Endothelial cell of umbilical vein (primary cell): ENCODE data around the gene SSH2. TPM values are rescaled to one million over a fixed set of nuclear protein-coding genes. Genes with fewer than 3 reads are reported as not detected.

ENCODE experiments used
- BruUV-seq: library from RNA; stranded (reverse); fragments of 400-500 nt; replicated peaks from 2 replicates; lab custom pipeline; 2021; lab: Mats Ljungman, UMichigan
- CTCF ChIA-PET: fragments of 300-600, 350-600 bp; sonication (Branson Sonifier 250); formaldehyde crosslinking; loops from one replicate; lab custom pipeline; 2021; ENCODE audit warnings: antibody characterized with exemption, inconsistent platforms; lab: Charles Lee
- POLR2A ChIA-PET: fragments of 300-600, 350-600 bp; sonication (Branson Sonifier 250); formaldehyde crosslinking; loops from one replicate; lab custom pipeline; 2021; ENCODE audit warnings: antibody characterized with exemption, inconsistent platforms; lab: Charles Lee
- DNase-seq: peaks from one replicate; pipeline ENCODE4 v3.0.0-alpha.2; 2011; ENCODE audit warnings: low read depth, low spot score
- FAIRE-seq: peaks from 2 replicates; lab custom pipeline; 2011; peaks lifted over from hg19 to GRCh38; lab: Jason Lieb, UNC
- H2AFZ ChIP-seq: 2 replicates; pipeline ENCODE4 v1.6.0; 2012; ENCODE audit warnings: low read depth, low read length, control low read depth, inconsistent platforms
- H3K27ac ChIP-seq: 2 replicates; pipeline ENCODE4 v1.5.1; 2011; ENCODE audit warnings: low read depth, mild to moderate bottlenecking, control low read depth, low read length, moderate library complexity; ENCODE audit not compliant: insufficient read depth
- H3K27me3 ChIP-seq, 2 experiments: 2 replicates each; pipeline versions ENCODE4 v1.6.0 to v1.6.1; 2011; ENCODE audit warnings: low read length in 2 of 2, mixed read lengths in 1 of 2; ENCODE audit not compliant: control insufficient read depth in 2 of 2, insufficient read depth in 2 of 2
- H3K36me3 ChIP-seq, 2 experiments: 2 replicates in 1 of 2; 3 replicates in 1 of 2; pipeline ENCODE4 v1.5.1; 2011; ENCODE audit warnings: low read length in 2 of 2, mild to moderate bottlenecking in 1 of 2, moderate library complexity in 1 of 2; ENCODE audit not compliant: control insufficient read depth in 2 of 2, insufficient read depth in 2 of 2; ENCODE audit errors: extremely low read depth in 1 of 2
- H3K4me1 ChIP-seq: 3 replicates; pipeline ENCODE4 v1.5.1; 2011; ENCODE audit warnings: mild to moderate bottlenecking, low read length; ENCODE audit not compliant: control insufficient read depth, insufficient read depth; ENCODE audit errors: extremely low read depth
- H3K4me2 ChIP-seq: 2 replicates; pipeline ENCODE4 v1.6.1; 2011; ENCODE audit warnings: low read length, control low read depth, mixed read lengths; ENCODE audit not compliant: insufficient read depth
- H3K4me3 ChIP-seq, 3 experiments: fragments of 200-600 bp in 1 of 3; sonication (generic), shearing (Covaris generic) in 1 of 3; replicated peaks in 1 of 3; 2 replicates each; pipeline ENCODE4 v1.5.1; 2011 to 2016; ENCODE audit warnings: control low read depth in 3 of 3, low read length in 3 of 3, mild to moderate bottlenecking in 2 of 3, inconsistent platforms in 1 of 3, low read depth in 1 of 3, moderate library complexity in 1 of 3; ENCODE audit not compliant: insufficient read depth in 1 of 3
- H3K79me2 ChIP-seq: 2 replicates; pipeline ENCODE4 v1.6.0; 2012; ENCODE audit warnings: low read length, inconsistent platforms; ENCODE audit not compliant: control insufficient read depth, insufficient read depth
- H3K9ac ChIP-seq: replicated peaks from 2 replicates; pipeline ENCODE3; 2011; ENCODE audit warnings: low read length, control low read depth; ENCODE audit not compliant: insufficient read depth; ENCODE audit errors: extremely low read depth
- H3K9me1 ChIP-seq: replicated peaks from 3 replicates; pipeline ENCODE4 v1.6.0; 2011; ENCODE audit warnings: mild to moderate bottlenecking, low read length; ENCODE audit not compliant: control insufficient read depth, insufficient read depth; ENCODE audit errors: extremely low read depth
- H3K9me3 ChIP-seq: replicated peaks from 2 replicates; pipeline ENCODE4 v1.5.1; 2012; ENCODE audit warnings: low read length, inconsistent platforms; ENCODE audit not compliant: control insufficient read depth, insufficient read depth
- H4K20me1 ChIP-seq: replicated peaks from 2 replicates; pipeline ENCODE3; 2011; ENCODE audit warnings: mild to moderate bottlenecking, low read length; ENCODE audit not compliant: control insufficient read depth, insufficient read depth; ENCODE audit errors: extremely low read depth
- CTCF ChIP-seq, 2 donors: IDR thresholded peaks; 1 replicate in 1 of 2; 2 replicates in 1 of 2; pipeline ENCODE4 v1.5.1; 2011; ENCODE audit warnings: low read length in 2 of 2, mild to moderate bottlenecking in 2 of 2, moderate library complexity in 2 of 2, control low read depth in 1 of 2, inconsistent platforms in 1 of 2, low read depth in 1 of 2; ENCODE audit not compliant: insufficient read depth in 1 of 2; ENCODE audit errors: extremely low read depth in 1 of 2
- EZH2 ChIP-seq: IDR thresholded peaks from 2 replicates; pipeline ENCODE4 v1.6.1; 2012; ENCODE audit warnings: borderline replicate concordance, low read depth, mild to moderate bottlenecking, moderate library complexity, low read length, inconsistent platforms; ENCODE audit not compliant: severe bottlenecking
- FOS ChIP-seq: IDR thresholded peaks from 2 replicates; pipeline ENCODE4 v1.6.1; 2011; ENCODE audit warnings: mild to moderate bottlenecking, low read length, moderate library complexity, borderline replicate concordance; ENCODE audit not compliant: insufficient read depth
- GATA2 ChIP-seq: IDR thresholded peaks from 2 replicates; pipeline ENCODE4 v1.7.0; 2011; ENCODE audit warnings: low read depth, mild to moderate bottlenecking, moderate library complexity, mixed read lengths, low read length; ENCODE audit not compliant: insufficient read length, insufficient read depth
- JUN ChIP-seq: IDR thresholded peaks from 2 replicates; pipeline ENCODE4 v1.6.1; 2011; ENCODE audit warnings: borderline replicate concordance, low read depth; ENCODE audit not compliant: insufficient read length, insufficient read depth
- MYC ChIP-seq: IDR thresholded peaks from one replicate; pipeline ENCODE4 v1.6.1; 2011; ENCODE audit warnings: mild to moderate bottlenecking, low read depth, low read length
- POLR2A ChIP-seq: IDR thresholded peaks from 2 replicates; pipeline ENCODE4 v1.6.1; 2012; ENCODE audit warnings: low read depth, mild to moderate bottlenecking, control low read depth, low read length
- POLR2AphosphoS5 ChIP-seq: IDR thresholded peaks from 2 replicates; pipeline ENCODE4 v1.6.1; 2012; ENCODE audit warnings: low read depth, mild to moderate bottlenecking, control low read depth, low read length, moderate library complexity; ENCODE audit not compliant: insufficient read depth
- dilution Hi-C: fragments of 300-500 bp; cut with MboI; formaldehyde crosslinking; loops from one replicate; pipeline ENCODE4 v1.15.0; 2019; ENCODE audit warnings: low sequenced_read_pairs; ENCODE audit not compliant: extremely low pct_ligation_motif_present
- intact Hi-C: fragments of 100-400 bp; cut with micrococcal nuclease; formaldehyde crosslinking; loops from one replicate; pipeline ENCODE4 v1.10.0; 2022
- polyA plus RNA-seq, 4 experiments: library from polyadenylated mRNA; depleted of rRNA in 3 of 4; stranded (reverse) in 3 of 4; unstranded in 1 of 4; fragments of >200 nt; gene quantifications; 2 replicates each; pipeline versions ENCODE4 v1.2.1 to v1.2.3, GENCODE V29; 2011 to 2012; ENCODE audit warnings: missing spikeins in 1 of 4
- total RNA-seq: library from RNA; stranded (reverse); gene quantifications from 2 replicates; pipeline ENCODE4 v1.2.3, GENCODE V29; 2021
- TF ChIP-seq, protein P1 (sequence below): IDR thresholded peaks from 2 replicates; pipeline ENCODE4 v1.6.1; 2011; ENCODE audit not compliant: insufficient read depth, insufficient read length

SSH2 gene
- total and polyA plus RNA-seq, 2 donors (not counting 3 experiments of a cell fraction or from before 2014, with no cell fraction given), result 24.6 to 60.9 TPM

DNA sequence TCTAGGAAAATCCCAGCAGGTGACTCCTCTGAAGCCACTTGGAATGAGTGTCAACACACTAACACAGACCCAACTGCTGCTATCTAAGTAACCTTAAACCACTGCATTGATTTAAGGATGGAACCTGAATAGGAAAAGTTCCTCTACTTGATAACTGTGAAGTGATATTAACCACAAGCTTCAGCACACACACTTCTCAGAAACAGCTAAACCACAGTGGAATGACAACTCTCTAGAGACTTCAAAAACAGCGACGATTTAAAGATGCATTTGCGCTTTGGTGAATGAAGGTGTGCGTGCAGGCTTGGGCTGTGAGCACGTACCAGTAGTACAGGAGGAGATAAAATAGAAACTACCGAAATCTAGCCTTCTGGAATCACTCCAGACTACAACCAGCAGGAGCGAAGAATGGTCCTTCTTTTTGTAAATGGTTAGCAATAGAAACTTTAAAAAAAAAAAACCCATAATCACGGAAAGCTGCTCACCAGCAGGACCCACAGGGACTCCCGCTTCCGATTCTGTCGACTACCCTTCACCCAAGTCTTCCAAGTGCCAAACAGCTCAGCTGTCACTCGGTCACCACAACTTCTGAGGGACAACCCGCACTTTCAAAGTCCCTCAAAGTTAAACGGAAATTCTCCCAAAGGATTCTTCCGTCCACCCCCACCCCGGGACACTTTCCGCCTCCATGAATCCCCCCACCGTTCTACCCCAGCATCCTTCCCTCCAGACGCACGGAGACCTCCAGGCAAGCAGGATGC lies 169.6 kb downstream of the SSH2 start:
- Histone ChIP-seq H3K4me2 (peak overlapping the region; percentile 94), H3K9me1 (no peaks in the 10 kb centered on the region), H3K4me1 (peaks cover 11% of the 10 kb centered on the region), H3K4me3 (peak overlapping the region; percentile 56 to 93 (median 89)), H3K36me3 (no peaks in the 10 kb centered on the region), H3K27ac (peak overlapping the region; percentile 68), H3K27me3 (no peaks in the 10 kb centered on the region), H3K9me3 (no peaks in the 10 kb centered on the region), H3K79me2 (peaks cover 31% of the 10 kb centered on the region), H3K9ac (peak overlapping the region; percentile 76), H2AFZ (peak overlapping the region; percentile 38), H4K20me1 (no peaks in the 10 kb centered on the region)
- BruUV-seq, result TSS peak; percentile 41
- dilution Hi-C loops (no loop called here), intact Hi-C loops (loop anchor here (1.0 to 5.0 kb wide), 4 partner anchors 16 to 143 kb away; no protein-coding TSS in a partner anchor)
- ChIA-PET POLR2A (interaction anchor here (0.7 to 1.5 kb wide), 4 partner anchors 16 to 121 kb away, joined by 3 to 5 read pairs (median 4); no protein-coding TSS in a partner anchor), CTCF (interaction anchor here (0.8 to 2.9 kb wide), 16 partner anchors 9 to 180 kb away, joined by 3 to 27 read pairs (median 4); no protein-coding TSS in a partner anchor)
- DNase-seq (peak; percentile 57), FAIRE-seq (peak; percentile 44)
- TF ChIP-seq GATA2 (no peak), POLR2A (no peak), FOS (no peak), MYC (no peak), CTCF (IDR thresholded peaks at IDR 0.05; ENCODE audit: extremely low read depth in 1 of 2, insufficient read depth in 1 of 2, low read depth in 1 of 2, low read length in 2 of 2) (no peak), EZH2 (no peak), POLR2AphosphoS5 (no peak), JUN (no peak)
- TF ChIP-seq, protein P1, sequence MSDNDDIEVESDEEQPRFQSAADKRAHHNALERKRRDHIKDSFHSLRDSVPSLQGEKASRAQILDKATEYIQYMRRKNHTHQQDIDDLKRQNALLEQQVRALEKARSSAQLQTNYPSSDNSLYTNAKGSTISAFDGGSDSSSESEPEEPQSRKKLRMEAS, result no peak
